Astrocyte (in vitro differentiated cells and primary cell): ENCODE data around the gene SF3B2. TPM values are rescaled to one million over a fixed set of nuclear protein-coding genes. Genes with fewer than 3 reads are reported as not detected.

Experiments
- DNase-seq: peaks from one replicate; pipeline ENCODE4 v3.0.0-alpha.2; 2010; ENCODE audit warnings: low read depth
- FAIRE-seq: peaks from 2 replicates; lab custom pipeline; 2011; peaks lifted over from hg19 to GRCh38; lab: Jason Lieb, UNC
- H2AFZ ChIP-seq: 2 replicates; pipeline ENCODE4 v1.6.0; 2012; ENCODE audit warnings: low read depth, low read length, inconsistent platforms
- H3K27ac ChIP-seq: 2 replicates; pipeline ENCODE4 v1.5.1; 2011; ENCODE audit warnings: low read depth, low read length, inconsistent platforms
- H3K27me3 ChIP-seq: 2 replicates; pipeline ENCODE4 v1.6.0; 2011; ENCODE audit warnings: low read length, inconsistent platforms; ENCODE audit not compliant: insufficient read depth
- H3K36me3 ChIP-seq: 2 replicates; pipeline ENCODE4 v1.5.1; 2011; ENCODE audit warnings: low read length, inconsistent platforms; ENCODE audit not compliant: insufficient read depth
- H3K4me1 ChIP-seq: 2 replicates; pipeline ENCODE4 v1.5.1; 2011; ENCODE audit warnings: low read length, inconsistent platforms; ENCODE audit not compliant: insufficient read depth
- H3K4me2 ChIP-seq: 2 replicates; pipeline ENCODE4 v1.6.0; 2012; ENCODE audit warnings: low read length, inconsistent platforms
- H3K4me3 ChIP-seq: 2 replicates; pipeline ENCODE4 v1.5.1; 2011; ENCODE audit warnings: low read depth, mild to moderate bottlenecking, low read length, inconsistent platforms; ENCODE audit not compliant: insufficient read depth
- H3K79me2 ChIP-seq: 2 replicates; pipeline ENCODE4 v1.6.0; 2012; ENCODE audit warnings: mild to moderate bottlenecking, low read length, inconsistent platforms; ENCODE audit not compliant: insufficient read depth
- H3K9ac ChIP-seq: 2 replicates; pipeline ENCODE4 v1.6.0; 2012; ENCODE audit warnings: mild to moderate bottlenecking, low read length, inconsistent platforms
- H3K9me3 ChIP-seq: 2 replicates; pipeline ENCODE4 v1.5.1; 2012; ENCODE audit warnings: low read depth, mild to moderate bottlenecking, low read length, inconsistent platforms; ENCODE audit not compliant: insufficient read depth
- H4K20me1 ChIP-seq: 2 replicates; pipeline ENCODE4 v1.6.0; 2012; ENCODE audit warnings: low read length, inconsistent platforms; ENCODE audit not compliant: insufficient read depth
- H3K27ac Mint-ChIP-seq: one replicate; pipeline ENCODE4 v1.8.0; 2021; ENCODE audit warnings: mild to moderate bottlenecking, mixed read lengths; ENCODE audit not compliant: unreplicated experiment
- H3K27me3 Mint-ChIP-seq: one replicate; pipeline ENCODE4 v1.8.0; 2021; ENCODE audit warnings: low read depth, mixed read lengths; ENCODE audit not compliant: unreplicated experiment
- H3K36me3 Mint-ChIP-seq: one replicate; pipeline ENCODE4 v1.8.0; 2021; ENCODE audit warnings: low read depth, mixed read lengths; ENCODE audit not compliant: unreplicated experiment
- H3K4me1 Mint-ChIP-seq: one replicate; pipeline ENCODE4 v1.8.0; 2021; ENCODE audit warnings: low read depth, mixed read lengths; ENCODE audit not compliant: unreplicated experiment
- H3K4me3 Mint-ChIP-seq: one replicate; pipeline ENCODE4 v1.8.0; 2021; ENCODE audit warnings: mild to moderate bottlenecking, moderate library complexity, mixed read lengths; ENCODE audit not compliant: unreplicated experiment
- H3K9me3 Mint-ChIP-seq: one replicate; pipeline ENCODE4 v1.8.0; 2021; ENCODE audit warnings: mild to moderate bottlenecking, mixed read lengths; ENCODE audit not compliant: unreplicated experiment
- EZH2 ChIP-seq: IDR thresholded peaks from 2 replicates; pipeline ENCODE4 v1.6.1; 2012; ENCODE audit warnings: mild to moderate bottlenecking, low read length, inconsistent platforms; ENCODE audit not compliant: insufficient read depth
- total RNA-seq: library from RNA; stranded (reverse); gene quantifications from 2 replicates; pipeline ENCODE4 v1.2.1, GENCODE V29; 2021
- TF ChIP-seq, protein P1 (sequence below): IDR thresholded peaks from 2 replicates; pipeline ENCODE4 v1.5.1; 2011; ENCODE audit warnings: low read depth, mild to moderate bottlenecking, inconsistent platforms, low read length, moderate library complexity; ENCODE audit not compliant: insufficient read depth

Gene SF3B2
- total RNA-seq, 1 donor from 2014 or later, result 170 TPM

DNA sequence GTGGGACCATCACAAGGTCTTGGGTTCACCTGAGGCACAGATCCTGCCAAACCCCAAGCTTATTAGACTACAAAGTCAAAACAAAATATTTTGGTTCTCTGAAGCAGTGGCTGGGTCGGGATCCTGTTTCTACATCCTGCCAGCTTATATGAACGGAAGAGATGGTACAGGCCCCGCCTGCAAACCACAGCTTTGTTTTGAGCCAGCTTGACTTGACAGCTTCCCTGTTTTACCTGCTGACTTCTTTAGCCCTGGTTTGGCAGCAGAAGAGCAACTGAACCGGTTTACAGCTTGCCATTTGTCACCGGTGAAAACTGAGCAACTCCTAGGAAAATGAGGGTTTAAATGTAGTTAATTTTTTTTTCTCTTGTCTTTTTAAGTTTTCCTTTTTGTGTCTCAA, 29.3 kb downstream of the SF3B2 start:
- H3K36me3 ChIP-seq, result peaks cover 3% of the 10 kb centered on the region
- no peak overlapping the region for H3K27ac ChIP-seq
- H3K79me2 ChIP-seq, result peaks cover 90% of the 10 kb centered on the region
- H3K9ac ChIP-seq, result peak overlapping the region; percentile 43
- H3K4me3 Mint-ChIP-seq, result peak overlapping the region; percentile 16
- FAIRE-seq (no peak), DNase-seq (peak; percentile 33)
- H3K4me2 ChIP-seq, result peak overlapping the region; percentile 44
- H3K27ac Mint-ChIP-seq, result peak overlapping the region; percentile 87
- no peaks in the 10 kb centered on the region for H3K27me3 Mint-ChIP-seq
- H3K9me3 Mint-ChIP-seq, result no peaks in the 10 kb centered on the region
- H2AFZ ChIP-seq, result no peak overlapping the region
- no peaks in the 10 kb centered on the region for H3K9me3 ChIP-seq
- peaks cover 33% of the 10 kb centered on the region for H3K4me1 ChIP-seq
- H3K36me3 Mint-ChIP-seq, result peaks cover 10% of the 10 kb centered on the region
- peaks cover 50% of the 10 kb centered on the region for H3K4me1 Mint-ChIP-seq
- peaks cover 69% of the 10 kb centered on the region for H4K20me1 ChIP-seq
- H3K4me3 ChIP-seq, result no peak overlapping the region
- TF ChIP-seq EZH2, result no peak
- TF ChIP-seq, protein P1, sequence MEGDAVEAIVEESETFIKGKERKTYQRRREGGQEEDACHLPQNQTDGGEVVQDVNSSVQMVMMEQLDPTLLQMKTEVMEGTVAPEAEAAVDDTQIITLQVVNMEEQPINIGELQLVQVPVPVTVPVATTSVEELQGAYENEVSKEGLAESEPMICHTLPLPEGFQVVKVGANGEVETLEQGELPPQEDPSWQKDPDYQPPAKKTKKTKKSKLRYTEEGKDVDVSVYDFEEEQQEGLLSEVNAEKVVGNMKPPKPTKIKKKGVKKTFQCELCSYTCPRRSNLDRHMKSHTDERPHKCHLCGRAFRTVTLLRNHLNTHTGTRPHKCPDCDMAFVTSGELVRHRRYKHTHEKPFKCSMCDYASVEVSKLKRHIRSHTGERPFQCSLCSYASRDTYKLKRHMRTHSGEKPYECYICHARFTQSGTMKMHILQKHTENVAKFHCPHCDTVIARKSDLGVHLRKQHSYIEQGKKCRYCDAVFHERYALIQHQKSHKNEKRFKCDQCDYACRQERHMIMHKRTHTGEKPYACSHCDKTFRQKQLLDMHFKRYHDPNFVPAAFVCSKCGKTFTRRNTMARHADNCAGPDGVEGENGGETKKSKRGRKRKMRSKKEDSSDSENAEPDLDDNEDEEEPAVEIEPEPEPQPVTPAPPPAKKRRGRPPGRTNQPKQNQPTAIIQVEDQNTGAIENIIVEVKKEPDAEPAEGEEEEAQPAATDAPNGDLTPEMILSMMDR, result no peak
- H3K27me3 ChIP-seq, result no peaks in the 10 kb centered on the region

DNA sequence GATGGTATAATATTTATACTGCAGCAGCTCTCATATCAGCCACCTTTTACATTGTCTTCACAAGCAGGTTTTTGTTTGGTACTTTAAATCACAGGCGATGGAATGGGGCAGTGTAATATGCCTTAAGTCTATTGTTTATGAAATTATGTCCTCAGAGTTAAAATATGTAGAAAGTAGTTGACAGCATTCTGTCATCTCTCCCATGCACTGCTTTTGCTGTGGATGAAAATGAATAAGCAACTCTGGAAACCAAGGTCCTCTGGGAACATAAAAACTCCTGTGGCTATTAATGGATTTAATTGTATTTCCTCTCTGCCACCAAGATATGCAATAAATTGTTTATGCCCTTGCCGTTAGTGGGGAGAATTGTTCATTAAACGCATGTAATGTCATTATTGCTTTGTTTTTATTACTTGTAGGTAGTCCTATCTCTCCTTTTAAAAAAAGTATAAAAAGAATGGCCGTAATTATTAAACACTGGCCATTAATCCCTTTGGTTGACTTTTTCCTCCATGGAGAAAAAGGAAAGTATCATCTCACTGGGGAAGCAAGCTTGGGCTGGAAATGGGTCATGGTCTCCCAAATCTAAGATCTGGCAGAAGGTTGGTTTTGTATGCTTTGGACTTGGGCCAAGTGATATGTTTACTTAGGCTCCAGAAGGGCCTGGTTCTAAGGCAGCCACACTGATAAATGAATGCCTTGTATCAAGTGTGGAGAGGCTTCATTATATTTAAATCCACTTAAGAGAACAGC, 31.0 kb downstream of the SF3B2 start:
- Histone ChIP-seq H4K20me1 (peaks cover 65% of the 10 kb centered on the region), H3K27me3 (no peaks in the 10 kb centered on the region), H3K9ac (no peak overlapping the region), H3K27ac (no peak overlapping the region), H3K36me3 (peaks cover 3% of the 10 kb centered on the region), H3K9me3 (no peaks in the 10 kb centered on the region), H3K4me3 (no peak overlapping the region), H2AFZ (no peak overlapping the region), H3K79me2 (peaks cover 90% of the 10 kb centered on the region), H3K4me2 (peak overlapping the region; percentile 10), H3K4me1 (peaks cover 29% of the 10 kb centered on the region)
- Mint-ChIP-seq H3K9me3 (no peaks in the 10 kb centered on the region), H3K36me3 (peaks cover 8% of the 10 kb centered on the region), H3K4me1 (peaks cover 50% of the 10 kb centered on the region), H3K4me3 (no peak overlapping the region), H3K27ac (no peak overlapping the region), H3K27me3 (no peaks in the 10 kb centered on the region)
- peak; percentile 41 for DNase-seq
- TF ChIP-seq, protein P1, result no peak
- no peak for TF ChIP-seq EZH2
- no peak for FAIRE-seq

DNA sequence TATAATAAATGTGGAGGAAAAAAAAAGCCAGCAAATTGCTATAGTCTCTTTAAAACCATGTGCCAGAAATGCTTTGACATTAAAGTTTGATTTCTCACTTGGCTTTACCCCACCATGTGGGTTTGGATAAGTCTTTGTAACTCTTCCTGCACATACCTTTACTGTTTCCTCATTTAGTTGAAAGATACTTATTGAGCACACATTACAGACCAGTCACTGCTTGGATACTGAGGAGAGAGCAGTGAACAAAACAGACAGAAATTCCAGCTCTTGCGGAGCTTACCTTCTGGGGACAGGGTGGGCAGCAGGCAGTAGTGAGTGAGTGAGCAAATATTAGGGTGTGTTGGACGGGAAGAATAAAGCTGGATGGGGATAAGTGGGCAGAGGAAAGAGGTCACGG, 31.6 kb downstream of the SF3B2 start:
- Mint-ChIP-seq H3K36me3 (peaks cover 5% of the 10 kb centered on the region), H3K4me1 (peaks cover 50% of the 10 kb centered on the region), H3K27me3 (no peaks in the 10 kb centered on the region), H3K4me3 (peak overlapping the region; percentile 22), H3K9me3 (no peaks in the 10 kb centered on the region), H3K27ac (peak overlapping the region; percentile 63)
- Histone ChIP-seq H3K4me1 (peaks cover 29% of the 10 kb centered on the region), H3K9me3 (no peaks in the 10 kb centered on the region), H3K36me3 (peaks cover 3% of the 10 kb centered on the region), H4K20me1 (peaks cover 64% of the 10 kb centered on the region), H3K4me2 (peak overlapping the region; percentile 10), H3K27ac (no peak overlapping the region), H3K4me3 (no peak overlapping the region), H3K9ac (no peak overlapping the region), H3K27me3 (no peaks in the 10 kb centered on the region), H3K79me2 (peaks cover 90% of the 10 kb centered on the region), H2AFZ (no peak overlapping the region)
- TF ChIP-seq EZH2, result no peak
- TF ChIP-seq, protein P1, result no peak
- DNase-seq (peak; percentile 37), FAIRE-seq (no peak)
